Amniotic epithelial cell (primary cell): Measurements from ENCODE around the gene CPLANE1.

Source experiments
- DNase-seq: peaks from one replicate; pipeline ENCODE4 v3.0.0-alpha.2; 2010; ENCODE audit warnings: low read depth

CPLANE1 gene

GRCh38 chr5:37063739-37064138 is 185.4 kb downstream of the CPLANE1 start:
- no peak for DNase-seq

GRCh38 chr5:37060030-37060429 is 189.1 kb downstream of the CPLANE1 start:
- no peak for DNase-seq

DNA sequence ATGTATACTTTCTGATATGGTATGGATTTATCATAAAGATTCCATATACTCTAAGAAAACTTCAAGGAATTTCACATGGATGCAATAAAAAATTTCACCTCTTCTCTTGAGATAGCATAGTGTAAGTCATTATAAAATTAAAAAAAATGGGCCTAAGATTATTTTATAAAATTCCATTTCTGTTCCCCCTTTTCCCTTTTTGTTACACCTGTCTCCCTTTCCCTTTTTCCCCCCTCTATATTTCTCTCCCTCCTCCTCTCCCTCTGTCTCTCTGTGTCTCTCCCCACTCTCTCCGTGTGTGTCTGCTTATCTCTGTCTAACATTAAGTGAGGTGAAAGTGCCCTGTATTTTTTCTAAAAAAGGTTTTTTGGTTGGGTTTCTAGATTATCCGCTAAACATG is 192.4 kb downstream of the CPLANE1 start:
- DNase-seq, result no peak
